Mesenchymal stem cell (in vitro differentiated cells and primary cell): ENCODE results near the gene KRTAP10-10.

ENCODE experiments used
- DNase-seq: peaks from one replicate; pipeline ENCODE4 v3.0.0-alpha.2; 2013
- H2AFZ ChIP-seq: one replicate; pipeline ENCODE4 v1.6.1; 2013; ENCODE audit warnings: low read depth, mild to moderate bottlenecking, control low read depth, inconsistent platforms, low read length, moderate library complexity
- H2AK5ac ChIP-seq: 2 replicates; pipeline ENCODE4 v1.6.1; 2013; ENCODE audit warnings: low read length, moderate library complexity, mild to moderate bottlenecking, inconsistent platforms; ENCODE audit not compliant: severe bottlenecking
- H2BK120ac ChIP-seq: one replicate; pipeline ENCODE4 v1.6.1; 2013; ENCODE audit warnings: low read depth, mild to moderate bottlenecking, inconsistent platforms, low read length, moderate library complexity
- H2BK12ac ChIP-seq, 2 experiments: one replicate each; pipeline ENCODE4 v1.6.1; 2013; ENCODE audit warnings: inconsistent platforms in 2 of 2, low read length in 2 of 2, mild to moderate bottlenecking in 2 of 2, moderate library complexity in 2 of 2, control low read depth in 1 of 2
- H2BK15ac ChIP-seq: one replicate; pipeline ENCODE4 v1.6.1; 2013; ENCODE audit warnings: mild to moderate bottlenecking, low read depth, inconsistent platforms; ENCODE audit not compliant: poor library complexity, severe bottlenecking
- H2BK5ac ChIP-seq: 2 replicates; pipeline ENCODE4 v1.6.1; 2013; ENCODE audit warnings: low read depth, mild to moderate bottlenecking, low read length, control low read depth, inconsistent platforms; ENCODE audit not compliant: poor library complexity, severe bottlenecking
- H3K14ac ChIP-seq, 2 experiments: one replicate each; pipeline ENCODE4 v1.6.1; 2013; ENCODE audit warnings: inconsistent platforms in 2 of 2, low read length in 2 of 2, control low read depth in 1 of 2, mild to moderate bottlenecking in 1 of 2, moderate library complexity in 1 of 2
- H3K18ac ChIP-seq, 2 experiments: one replicate each; pipeline ENCODE4 v1.6.1; 2013; ENCODE audit warnings: inconsistent platforms in 2 of 2, low read length in 2 of 2, control low read depth in 1 of 2, low read depth in 1 of 2, mild to moderate bottlenecking in 1 of 2
- H3K23ac ChIP-seq, 2 experiments: one replicate each; pipeline ENCODE4 v1.6.1; 2013; ENCODE audit warnings: inconsistent platforms in 2 of 2, low read length in 2 of 2, mild to moderate bottlenecking in 2 of 2, moderate library complexity in 2 of 2, control low read depth in 1 of 2
- H3K27ac ChIP-seq: 2 replicates; pipeline ENCODE4 v1.5.1; 2013; ENCODE audit warnings: mild to moderate bottlenecking, moderate library complexity, low read length, control low read depth, inconsistent platforms; ENCODE audit not compliant: poor library complexity, severe bottlenecking
- H3K27me3 ChIP-seq, 2 experiments: 2 replicates each; pipeline versions ENCODE4 v1.6.1 to v1.7.0; 2013; ENCODE audit warnings: low read length in 2 of 2, mild to moderate bottlenecking in 2 of 2, moderate library complexity in 2 of 2, control low read depth in 1 of 2, inconsistent platforms in 1 of 2; ENCODE audit not compliant: control insufficient read depth in 1 of 2, insufficient read depth in 1 of 2
- H3K36me3 ChIP-seq, 2 experiments: 2 replicates each; pipeline versions ENCODE4 v1.6.1 to v1.7.0; 2013; ENCODE audit warnings: low read length in 2 of 2, control low read depth in 1 of 2, inconsistent platforms in 1 of 2, low read depth in 1 of 2, mild to moderate bottlenecking in 1 of 2; ENCODE audit not compliant: insufficient read depth in 2 of 2, control insufficient read depth in 1 of 2
- H3K4ac ChIP-seq, 2 experiments: one replicate each; pipeline ENCODE4 v1.6.1; 2013; ENCODE audit warnings: inconsistent platforms in 2 of 2, low read length in 2 of 2, mild to moderate bottlenecking in 2 of 2, moderate library complexity in 2 of 2, control low read depth in 1 of 2, low read depth in 1 of 2
- H3K4me1 ChIP-seq: 2 replicates; pipeline ENCODE4 v1.6.1; 2013; ENCODE audit warnings: low read depth, low read length, control low read depth; ENCODE audit not compliant: control insufficient read depth, insufficient read depth
- H3K4me2 ChIP-seq: 2 replicates; pipeline ENCODE4 v1.6.1; 2013; ENCODE audit warnings: low read length, mild to moderate bottlenecking, inconsistent platforms; ENCODE audit not compliant: poor library complexity, severe bottlenecking
- H3K4me3 ChIP-seq, 2 experiments: 2 replicates each; pipeline versions ENCODE4 v1.5.1 to v1.7.0; 2013; ENCODE audit warnings: low read length in 2 of 2, mild to moderate bottlenecking in 2 of 2, control low read depth in 1 of 2, low read depth in 1 of 2; ENCODE audit not compliant: insufficient read depth in 1 of 2
- H3K79me1 ChIP-seq: replicated peaks from 2 replicates; pipeline ENCODE4 v1.6.1; 2013; ENCODE audit warnings: mild to moderate bottlenecking, control low read depth, low read length, inconsistent platforms; ENCODE audit not compliant: poor library complexity, severe bottlenecking
- H3K9ac ChIP-seq: 2 replicates; pipeline ENCODE4 v1.7.0; 2013; ENCODE audit warnings: mild to moderate bottlenecking, low read length, moderate library complexity
- H3K9me3 ChIP-seq: 2 replicates; pipeline ENCODE4 v1.7.0; 2013; ENCODE audit warnings: mild to moderate bottlenecking, low read length; ENCODE audit not compliant: control insufficient read depth
- H4K8ac ChIP-seq: one replicate; pipeline ENCODE4 v1.6.1; 2013; ENCODE audit warnings: inconsistent platforms, mild to moderate bottlenecking, low read length, moderate library complexity
- H4K91ac ChIP-seq: one replicate; pipeline ENCODE4 v1.6.1; 2013; ENCODE audit warnings: mild to moderate bottlenecking, low read length, inconsistent platforms
- WGBS: methylation state at CpG from one replicate; pipeline ENCODE4 v1.1.7; 2013; ENCODE audit warnings: mixed read lengths; 5-methylcytosine and 5-hydroxymethylcytosine counted together

KRTAP10-10 gene

DNA sequence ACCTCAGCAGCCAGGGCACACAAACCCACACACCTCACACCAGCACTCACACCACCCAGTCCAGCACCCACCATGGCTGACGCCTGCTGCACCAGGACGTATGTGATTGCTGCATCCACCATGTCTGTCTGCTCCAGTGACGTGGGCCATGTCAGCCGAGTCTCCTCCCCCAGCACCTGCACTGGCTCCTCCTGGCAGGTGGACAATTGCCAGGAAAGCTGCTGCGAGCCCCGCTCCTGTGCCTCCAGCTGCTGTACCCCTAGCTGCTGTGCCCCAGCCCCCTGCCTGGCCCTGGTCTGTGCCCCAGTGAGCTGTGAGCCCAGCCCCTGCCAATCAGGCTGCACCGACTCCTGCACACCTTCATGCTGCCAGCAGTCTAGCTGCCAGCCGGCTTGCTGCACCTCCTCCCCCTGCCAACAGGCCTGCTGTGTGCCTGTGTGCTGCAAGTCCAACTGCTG, 25.1 kb upstream of the KRTAP10-10 start, which contains the start of gene KRTAP10-8:
Gene KRTAP10-8, plus strand, starts transcription at position 51 of the 458 bp plus-strand sequence. Its CDS starts 22 bp downstream, at position 73.
- Histone ChIP-seq H3K79me1 (no peaks in the 10 kb centered on the region), H3K4me1 (no peaks in the 10 kb centered on the region), H3K36me3 (no peaks in the 10 kb centered on the region), H3K4ac (no peak within 1 kb of the TSS), H2AK5ac (no peak within 1 kb of the TSS), H3K9me3 (peaks cover 25% of the 10 kb centered on the region), H2BK15ac (no peak within 1 kb of the TSS), H4K8ac (no peak within 1 kb of the TSS), H2BK120ac (no peak within 1 kb of the TSS), H2BK12ac (no peak within 1 kb of the TSS), H3K9ac (no peak within 1 kb of the TSS), H2BK5ac (no peak within 1 kb of the TSS), H3K14ac (no peak within 1 kb of the TSS), H4K91ac (peak within 1 kb of the TSS; percentile 20), H2AFZ (no peak within 1 kb of the TSS), H3K27ac (no peak within 1 kb of the TSS), H3K27me3 (no peaks in the 10 kb centered on the region), H3K4me2 (no peak within 1 kb of the TSS), H3K23ac (no peak within 1 kb of the TSS), H3K18ac (no peak within 1 kb of the TSS), H3K4me3 (no peak within 1 kb of the TSS)
- 86% methylated on average over 8 of the region's 8 CpGs for WGBS
- no peak for DNase-seq

DNA sequence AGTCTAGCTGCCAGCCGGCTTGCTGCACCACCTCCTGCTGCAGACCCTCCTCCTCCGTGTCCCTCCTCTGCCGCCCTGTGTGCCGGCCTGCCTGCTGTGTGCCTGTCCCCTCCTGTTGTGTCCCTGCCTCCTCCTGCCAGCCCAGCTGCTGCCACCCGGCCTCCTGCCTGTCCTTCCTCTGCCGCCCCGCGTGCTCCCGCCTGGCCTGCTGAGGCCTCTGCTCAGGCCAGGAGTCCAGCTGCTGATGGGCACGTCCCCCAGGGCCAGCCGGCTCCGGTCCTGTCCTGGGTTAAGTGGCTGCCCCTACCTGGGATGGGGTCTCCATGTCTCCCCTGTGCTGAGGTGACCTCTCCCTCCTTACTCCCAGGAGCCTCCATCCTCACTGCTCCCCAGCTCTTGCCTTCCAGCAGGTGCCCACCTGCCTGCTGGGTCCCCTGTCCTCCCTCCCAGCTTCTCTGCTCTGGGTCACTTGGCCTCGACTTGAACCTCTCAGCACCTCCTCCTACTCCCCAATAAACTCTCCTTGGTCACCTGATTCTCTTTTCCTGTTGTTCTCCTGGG, 24.4 kb upstream of the KRTAP10-10 start:
- H2BK12ac ChIP-seq: no peak overlapping the region
- no peak for DNase-seq
- no peaks in the 10 kb centered on the region for H3K4me1 ChIP-seq
- H3K23ac ChIP-seq: no peak overlapping the region
- no peaks in the 10 kb centered on the region for H3K36me3 ChIP-seq
- H3K9me3 ChIP-seq: peaks cover 24% of the 10 kb centered on the region
- H3K9ac ChIP-seq: no peak overlapping the region
- 92% methylated on average over 13 of the region's 13 CpGs for WGBS
- H3K14ac ChIP-seq: no peak overlapping the region
- H3K4me3 ChIP-seq: no peak overlapping the region
- no peak overlapping the region for H2AK5ac ChIP-seq
- H4K8ac ChIP-seq: no peak overlapping the region
- no peak overlapping the region for H3K27ac ChIP-seq
- no peak overlapping the region for H2BK15ac ChIP-seq
- no peak overlapping the region for H4K91ac ChIP-seq
- no peak overlapping the region for H2BK120ac ChIP-seq
- H2BK5ac ChIP-seq: no peak overlapping the region
- no peaks in the 10 kb centered on the region for H3K27me3 ChIP-seq
- no peaks in the 10 kb centered on the region for H3K79me1 ChIP-seq
- H2AFZ ChIP-seq: no peak overlapping the region
- H3K4ac ChIP-seq: no peak overlapping the region
- no peak overlapping the region for H3K4me2 ChIP-seq
- H3K18ac ChIP-seq: no peak overlapping the region

DNA sequence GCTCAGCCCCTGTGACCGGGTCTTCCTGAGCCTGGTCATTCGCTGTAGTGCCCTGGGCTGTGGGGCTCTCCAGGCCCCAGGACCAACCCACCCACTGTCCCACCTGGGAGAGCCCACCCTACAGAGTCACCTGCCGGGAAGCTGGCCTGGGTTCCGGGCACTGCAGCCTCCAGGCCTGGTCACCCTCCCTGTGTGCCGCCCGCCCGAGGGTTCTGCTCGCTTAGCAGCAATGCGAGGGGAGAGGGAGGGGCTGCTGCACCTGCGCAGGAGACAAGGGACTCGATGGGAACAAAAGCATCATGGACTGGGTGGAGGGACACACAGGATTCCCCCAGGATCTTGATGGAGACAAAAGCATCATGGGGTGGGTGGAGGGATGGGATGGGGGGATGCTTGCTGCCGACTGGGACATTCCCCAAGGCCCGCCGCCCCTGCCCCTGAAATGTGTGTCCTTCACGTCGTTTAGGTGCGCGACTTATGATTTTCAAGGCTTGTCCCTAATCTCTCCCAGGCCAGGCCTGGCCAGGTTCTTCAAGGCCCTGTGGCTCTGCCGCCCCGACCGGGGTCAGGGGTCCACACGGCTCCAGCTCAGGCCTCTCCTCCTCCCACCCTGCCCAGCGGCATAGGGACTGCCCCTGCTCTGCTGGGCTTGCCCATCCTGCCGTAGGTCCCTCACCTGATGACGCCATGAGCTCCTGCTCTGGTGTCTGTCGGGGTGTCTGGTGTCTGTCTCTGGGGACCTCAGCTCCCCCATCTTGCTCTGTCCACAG, 23.6 kb upstream of the KRTAP10-10 start:
- H2AK5ac ChIP-seq: no peak overlapping the region
- H3K36me3 ChIP-seq: no peaks in the 10 kb centered on the region
- H2BK5ac ChIP-seq: no peak overlapping the region
- H3K14ac ChIP-seq: no peak overlapping the region
- H3K27me3 ChIP-seq: no peaks in the 10 kb centered on the region
- WGBS: 91% methylated on average over 25 of the region's 26 CpGs
- no peak overlapping the region for H4K8ac ChIP-seq
- no peak overlapping the region for H4K91ac ChIP-seq
- no peak for DNase-seq
- H3K18ac ChIP-seq: no peak overlapping the region
- H3K27ac ChIP-seq: no peak overlapping the region
- no peak overlapping the region for H3K4ac ChIP-seq
- H3K23ac ChIP-seq: no peak overlapping the region
- no peak overlapping the region for H2BK15ac ChIP-seq
- no peak overlapping the region for H2BK120ac ChIP-seq
- no peak overlapping the region for H3K9ac ChIP-seq
- no peak overlapping the region for H2BK12ac ChIP-seq
- no peaks in the 10 kb centered on the region for H3K4me1 ChIP-seq
- H2AFZ ChIP-seq: no peak overlapping the region
- peaks cover 19% of the 10 kb centered on the region for H3K9me3 ChIP-seq
- H3K79me1 ChIP-seq: no peaks in the 10 kb centered on the region
- H3K4me3 ChIP-seq: peak overlapping the region in 1 of 2 experiments; percentile 25
- no peak overlapping the region for H3K4me2 ChIP-seq

DNA sequence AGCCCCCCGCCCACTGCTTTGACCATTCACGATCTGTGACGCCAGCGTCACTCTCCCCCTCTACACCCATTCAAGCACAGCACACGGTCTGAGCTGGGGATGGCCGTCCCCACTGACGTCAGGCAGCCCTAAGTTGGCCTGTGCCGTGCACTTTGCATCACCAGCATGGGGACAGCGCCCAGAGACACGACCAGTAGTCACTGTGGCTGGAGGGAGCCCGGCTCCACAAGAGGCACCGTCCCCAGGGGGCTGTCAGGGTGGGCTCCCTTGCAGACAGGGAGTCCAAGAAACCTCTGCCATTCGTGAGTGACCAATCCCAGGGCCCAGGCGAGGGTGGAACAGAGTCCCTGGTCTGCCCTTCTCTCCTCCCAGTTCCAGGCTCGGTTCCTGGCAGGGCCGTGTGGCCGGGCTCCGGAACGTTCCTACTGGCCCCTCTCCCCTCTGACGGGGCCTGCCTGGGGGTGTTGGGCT, 23.0 kb upstream of the KRTAP10-10 start:
- H3K4ac ChIP-seq: no peak overlapping the region
- H2AFZ ChIP-seq: no peak overlapping the region
- H3K9me3 ChIP-seq: peaks cover 17% of the 10 kb centered on the region
- no peak overlapping the region for H3K23ac ChIP-seq
- no peak overlapping the region for H2BK5ac ChIP-seq
- no peak overlapping the region for H3K18ac ChIP-seq
- H4K8ac ChIP-seq: no peak overlapping the region
- no peaks in the 10 kb centered on the region for H3K27me3 ChIP-seq
- H4K91ac ChIP-seq: no peak overlapping the region
- WGBS: 81% methylated on average over 20 of the region's 20 CpGs
- no peak for DNase-seq
- no peak overlapping the region for H2AK5ac ChIP-seq
- no peak overlapping the region for H2BK15ac ChIP-seq
- H2BK12ac ChIP-seq: no peak overlapping the region
- no peak overlapping the region for H3K14ac ChIP-seq
- no peaks in the 10 kb centered on the region for H3K36me3 ChIP-seq
- no peak overlapping the region for H3K9ac ChIP-seq
- H3K79me1 ChIP-seq: no peaks in the 10 kb centered on the region
- no peaks in the 10 kb centered on the region for H3K4me1 ChIP-seq
- H3K4me3 ChIP-seq: no peak overlapping the region
- H3K4me2 ChIP-seq: no peak overlapping the region
- no peak overlapping the region for H3K27ac ChIP-seq
- H2BK120ac ChIP-seq: no peak overlapping the region
